ENCODE results near the gene EFNA5.
A peak's percentile ranks its signal among the peaks of the same experiment; 100 is the strongest.

The EFNA5 gene

GRCh38 chr5:107372723-107373450 lies 297.9 kb downstream of the EFNA5 start:
- Histone ChIP-seq H3K4me1 (ENCODE audit: control insufficient read depth, insufficient read depth, low read length, unreplicated experiment) (peaks cover 3% of the 10 kb centered on the region), H2AFZ (ENCODE audit: low read length, unreplicated experiment) (no peak overlapping the region), H3K79me2 (ENCODE audit: control insufficient read depth, insufficient read depth, low read length, unreplicated experiment) (no peaks in the 10 kb centered on the region), H3K4me3 (ENCODE audit: low read depth, low read length) (no peak overlapping the region), H3K27ac (ENCODE audit: low read depth, low read length) (no peak overlapping the region), H3K27me3 (ENCODE audit: insufficient read depth, low read length) (no peaks in the 10 kb centered on the region), H3K36me3 (ENCODE audit: insufficient read depth, low read length) (no peaks in the 10 kb centered on the region)

GRCh38 chr5:107370396-107370968 lies 300.3 kb downstream of the EFNA5 start:
- Histone ChIP-seq H2AFZ (ENCODE audit: low read length, unreplicated experiment) (no peak overlapping the region), H3K4me1 (ENCODE audit: control insufficient read depth, insufficient read depth, low read length, unreplicated experiment) (no peaks in the 10 kb centered on the region), H3K27me3 (ENCODE audit: insufficient read depth, low read length) (no peaks in the 10 kb centered on the region), H3K4me3 (ENCODE audit: low read depth, low read length) (no peak overlapping the region), H3K27ac (ENCODE audit: low read depth, low read length) (no peak overlapping the region), H3K79me2 (ENCODE audit: control insufficient read depth, insufficient read depth, low read length, unreplicated experiment) (no peaks in the 10 kb centered on the region), H3K36me3 (ENCODE audit: insufficient read depth, low read length) (no peaks in the 10 kb centered on the region)

- Histone ChIP-seq H3K4me3 (ENCODE audit: low read depth, low read length) (no peak overlapping the region), H3K27me3 (ENCODE audit: insufficient read depth, low read length) (no peaks in the 10 kb centered on the region), H3K4me1 (ENCODE audit: control insufficient read depth, insufficient read depth, low read length, unreplicated experiment) (no peaks in the 10 kb centered on the region), H3K36me3 (ENCODE audit: insufficient read depth, low read length) (no peaks in the 10 kb centered on the region), H3K27ac (ENCODE audit: low read depth, low read length) (no peak overlapping the region), H3K79me2 (ENCODE audit: control insufficient read depth, insufficient read depth, low read length, unreplicated experiment) (no peaks in the 10 kb centered on the region), H2AFZ (ENCODE audit: low read length, unreplicated experiment) (no peak overlapping the region)
These were observed 301.1 kb downstream of the EFNA5 start for GRCh38 chr5:107369622-107370021.

GRCh38 chr5:107368615-107369014 lies 302.1 kb downstream of the EFNA5 start:
- H3K4me1 ChIP-seq (ENCODE audit: control insufficient read depth, insufficient read depth, low read length, unreplicated experiment), result no peaks in the 10 kb centered on the region
- no peaks in the 10 kb centered on the region for H3K27me3 ChIP-seq (ENCODE audit: insufficient read depth, low read length)
- H3K4me3 ChIP-seq (ENCODE audit: low read depth, low read length), result no peak overlapping the region
- no peaks in the 10 kb centered on the region for H3K79me2 ChIP-seq (ENCODE audit: control insufficient read depth, insufficient read depth, low read length, unreplicated experiment)
- H3K36me3 ChIP-seq (ENCODE audit: insufficient read depth, low read length), result no peaks in the 10 kb centered on the region
- H2AFZ ChIP-seq (ENCODE audit: low read length, unreplicated experiment), result no peak overlapping the region
- H3K27ac ChIP-seq (ENCODE audit: low read depth, low read length), result no peak overlapping the region

GRCh38 chr5:107367939-107368338 lies 302.8 kb downstream of the EFNA5 start:
- no peaks in the 10 kb centered on the region for H3K4me1 ChIP-seq (ENCODE audit: control insufficient read depth, insufficient read depth, low read length, unreplicated experiment)
- H3K36me3 ChIP-seq (ENCODE audit: insufficient read depth, low read length), result no peaks in the 10 kb centered on the region
- no peaks in the 10 kb centered on the region for H3K27me3 ChIP-seq (ENCODE audit: insufficient read depth, low read length)
- no peaks in the 10 kb centered on the region for H3K79me2 ChIP-seq (ENCODE audit: control insufficient read depth, insufficient read depth, low read length, unreplicated experiment)
- no peak overlapping the region for H2AFZ ChIP-seq (ENCODE audit: low read length, unreplicated experiment)
- no peak overlapping the region for H3K4me3 ChIP-seq (ENCODE audit: low read depth, low read length)
- no peak overlapping the region for H3K27ac ChIP-seq (ENCODE audit: low read depth, low read length)

GRCh38 chr5:107367480-107367879 lies 303.3 kb downstream of the EFNA5 start:
- Histone ChIP-seq H3K36me3 (ENCODE audit: insufficient read depth, low read length) (no peaks in the 10 kb centered on the region), H3K4me3 (ENCODE audit: low read depth, low read length) (no peak overlapping the region), H3K79me2 (ENCODE audit: control insufficient read depth, insufficient read depth, low read length, unreplicated experiment) (no peaks in the 10 kb centered on the region), H2AFZ (ENCODE audit: low read length, unreplicated experiment) (no peak overlapping the region), H3K4me1 (ENCODE audit: control insufficient read depth, insufficient read depth, low read length, unreplicated experiment) (no peaks in the 10 kb centered on the region), H3K27ac (ENCODE audit: low read depth, low read length) (no peak overlapping the region), H3K27me3 (ENCODE audit: insufficient read depth, low read length) (no peaks in the 10 kb centered on the region)

- Histone ChIP-seq H3K4me1 (ENCODE audit: control insufficient read depth, insufficient read depth, low read length, unreplicated experiment) (peaks cover 9% of the 10 kb centered on the region), H2AFZ (ENCODE audit: low read length, unreplicated experiment) (no peak overlapping the region), H3K79me2 (ENCODE audit: control insufficient read depth, insufficient read depth, low read length, unreplicated experiment) (no peaks in the 10 kb centered on the region), H3K4me3 (ENCODE audit: low read depth, low read length) (no peak overlapping the region), H3K27me3 (ENCODE audit: insufficient read depth, low read length) (no peaks in the 10 kb centered on the region), H3K36me3 (ENCODE audit: insufficient read depth, low read length) (no peaks in the 10 kb centered on the region), H3K27ac (ENCODE audit: low read depth, low read length) (no peak overlapping the region)
These were observed 305.2 kb downstream of the EFNA5 start for GRCh38 chr5:107365320-107366109.

GRCh38 chr5:107364443-107365319 lies 306.1 kb downstream of the EFNA5 start:
- Histone ChIP-seq H3K27me3 (ENCODE audit: insufficient read depth, low read length) (no peaks in the 10 kb centered on the region), H3K79me2 (ENCODE audit: control insufficient read depth, insufficient read depth, low read length, unreplicated experiment) (no peaks in the 10 kb centered on the region), H3K4me1 (ENCODE audit: control insufficient read depth, insufficient read depth, low read length, unreplicated experiment) (peaks cover 15% of the 10 kb centered on the region), H3K4me3 (ENCODE audit: low read depth, low read length) (no peak overlapping the region), H3K27ac (ENCODE audit: low read depth, low read length) (no peak overlapping the region), H2AFZ (ENCODE audit: low read length, unreplicated experiment) (no peak overlapping the region), H3K36me3 (ENCODE audit: insufficient read depth, low read length) (no peaks in the 10 kb centered on the region)

- H3K27ac ChIP-seq (ENCODE audit: low read depth, low read length), result no peak overlapping the region
- H3K4me1 ChIP-seq (ENCODE audit: control insufficient read depth, insufficient read depth, low read length, unreplicated experiment), result peaks cover 19% of the 10 kb centered on the region
- H2AFZ ChIP-seq (ENCODE audit: low read length, unreplicated experiment), result no peak overlapping the region
- no peaks in the 10 kb centered on the region for H3K36me3 ChIP-seq (ENCODE audit: insufficient read depth, low read length)
- H3K79me2 ChIP-seq (ENCODE audit: control insufficient read depth, insufficient read depth, low read length, unreplicated experiment), result no peaks in the 10 kb centered on the region
- H3K27me3 ChIP-seq (ENCODE audit: insufficient read depth, low read length), result no peaks in the 10 kb centered on the region
- H3K4me3 ChIP-seq (ENCODE audit: low read depth, low read length), result no peak overlapping the region
These were observed 307.0 kb downstream of the EFNA5 start for GRCh38 chr5:107363768-107364167.

- no peaks in the 10 kb centered on the region for H3K27me3 ChIP-seq (ENCODE audit: insufficient read depth, low read length)
- H2AFZ ChIP-seq (ENCODE audit: low read length, unreplicated experiment), result peak overlapping the region; percentile 55
- H3K4me3 ChIP-seq (ENCODE audit: low read depth, low read length), result no peak overlapping the region
- peaks cover 19% of the 10 kb centered on the region for H3K4me1 ChIP-seq (ENCODE audit: control insufficient read depth, insufficient read depth, low read length, unreplicated experiment)
- H3K27ac ChIP-seq (ENCODE audit: low read depth, low read length), result peak overlapping the region; percentile 26; the same call in 1 of the 2 replicates
- H3K36me3 ChIP-seq (ENCODE audit: insufficient read depth, low read length), result no peaks in the 10 kb centered on the region
- H3K79me2 ChIP-seq (ENCODE audit: control insufficient read depth, insufficient read depth, low read length, unreplicated experiment), result no peaks in the 10 kb centered on the region
These were observed 308.8 kb downstream of the EFNA5 start for GRCh38 chr5:107361945-107362344.

Data from ACC112 (cell line).